ENCODE measurements around the gene PTRH1.
"Not testable (repeated sequence)": the region's sequence is repeated elsewhere in the genome, so short reads cannot be mapped to it uniquely, and the experiment has no call there.

The PTRH1 gene

GRCh38 chr9:127715470-127716337 is at the start of gene PTRH1, which contains the start of gene TTC16:
TSS of gene PTRH1 (minus strand) at chr9:127715663. CDS start at chr9:127715639, 24 bp downstream.
TSS of gene TTC16 (plus strand) at chr9:127716079. CDS start at chr9:127716146, 67 bp downstream.
- peak; percentile 97 for DNase-seq (ENCODE audit: low read depth)

- DNase-seq (ENCODE audit: low read depth) = no peak
These were observed 48.5 kb upstream of the PTRH1 start for GRCh38 chr9:127763918-127764384.

- no peak for DNase-seq (ENCODE audit: low read depth)
These were observed 46.7 kb upstream of the PTRH1 start for GRCh38 chr9:127762111-127762676.

- DNase-seq (ENCODE audit: low read depth) = no peak
These were observed 46.1 kb upstream of the PTRH1 start for GRCh38 chr9:127761491-127761956.

- no peak for DNase-seq (ENCODE audit: low read depth)
These were observed 45.6 kb upstream of the PTRH1 start for GRCh38 chr9:127761061-127761460.

- no peak for DNase-seq (ENCODE audit: low read depth)
These were observed 43.4 kb upstream of the PTRH1 start for GRCh38 chr9:127758843-127759242.

GRCh38 chr9:127756776-127757175 is 41.3 kb upstream of the PTRH1 start:
- not testable (repeated sequence) for DNase-seq (ENCODE audit: low read depth)

GRCh38 chr9:127756233-127756632 is 40.8 kb upstream of the PTRH1 start:
- DNase-seq (ENCODE audit: low read depth) = no peak

- DNase-seq (ENCODE audit: low read depth) = no peak
These were observed 39.9 kb upstream of the PTRH1 start for GRCh38 chr9:127755061-127756060.

- DNase-seq (ENCODE audit: low read depth) = no peak
These were observed 38.9 kb upstream of the PTRH1 start for GRCh38 chr9:127754099-127755060.

- no peak for DNase-seq (ENCODE audit: low read depth)
These were observed 38.2 kb upstream of the PTRH1 start for GRCh38 chr9:127753622-127754021.

- no peak for DNase-seq (ENCODE audit: low read depth)
These were observed 37.7 kb upstream of the PTRH1 start for GRCh38 chr9:127753148-127753547.

GRCh38 chr9:127751269-127752054 is 36.0 kb upstream of the PTRH1 start:
- no peak for DNase-seq (ENCODE audit: low read depth)

- DNase-seq (ENCODE audit: low read depth) = no peak
These were observed 33.8 kb upstream of the PTRH1 start for GRCh38 chr9:127749090-127749787.

- no peak for DNase-seq (ENCODE audit: low read depth)
These were observed 31.6 kb upstream of the PTRH1 start for GRCh38 chr9:127746959-127747569.

- no peak for DNase-seq (ENCODE audit: low read depth)
These were observed 29.1 kb upstream of the PTRH1 start for GRCh38 chr9:127744398-127745110.

GRCh38 chr9:127742435-127743088 is 27.1 kb upstream of the PTRH1 start:
- no peak for DNase-seq (ENCODE audit: low read depth)
